ENCODE measurements around the gene NRXN3.

The NRXN3 gene

DNA sequence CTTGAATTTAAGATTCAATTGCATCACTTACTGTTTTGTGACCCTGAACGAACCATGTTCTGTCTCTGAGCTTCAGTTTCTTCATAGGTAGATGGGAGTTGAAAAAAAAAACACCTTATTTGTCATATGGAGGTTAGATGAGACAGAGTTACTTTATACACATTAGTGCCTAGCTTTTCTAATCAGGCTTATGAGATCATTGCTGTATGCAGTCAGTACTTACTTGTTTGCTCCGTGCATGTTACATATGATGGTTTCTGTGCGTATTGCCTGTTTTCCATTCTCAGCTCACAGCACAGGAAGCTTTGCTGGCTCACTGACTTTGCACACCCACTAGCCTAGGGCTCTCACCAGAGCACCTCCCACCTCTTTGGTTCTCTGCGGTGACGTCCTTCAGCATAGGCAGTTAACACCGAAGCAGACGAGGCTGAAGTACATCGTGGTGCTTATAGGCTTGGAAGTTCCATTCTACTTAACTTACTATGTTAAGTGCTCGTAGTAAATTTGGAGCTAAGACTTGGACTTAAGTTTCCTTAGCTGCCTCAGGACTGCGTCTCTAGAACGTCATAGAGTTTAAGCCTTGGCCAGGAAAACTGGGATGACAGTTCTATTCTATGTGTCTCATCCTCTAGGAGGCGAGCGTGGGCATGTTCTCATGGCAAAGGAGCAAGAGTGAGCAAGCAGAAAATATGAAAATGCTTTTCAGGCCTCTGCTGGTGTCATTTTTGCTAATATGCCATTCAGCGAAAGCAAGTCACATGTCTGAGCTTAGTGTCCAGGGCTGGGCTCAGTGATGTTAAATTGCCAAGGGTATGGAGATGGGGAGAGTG is 57.3 kb downstream of the NRXN3 start:
- Histone ChIP-seq H3K27me3 (ENCODE audit: control insufficient read depth, insufficient read depth, low read length) (no peaks in the 10 kb centered on the region), H3K4me1 (ENCODE audit: control insufficient read depth, insufficient read depth, low read length) (no peaks in the 10 kb centered on the region), H3K27ac (ENCODE audit: low read depth, low read length) (no peak overlapping the region), H3K9ac (ENCODE audit: low read length) (no peak overlapping the region), H3K36me3 (ENCODE audit: control insufficient read depth, insufficient read depth, low read length) (no peaks in the 10 kb centered on the region), H3K4me3 (ENCODE audit: low read length) (no peak overlapping the region)

DNA sequence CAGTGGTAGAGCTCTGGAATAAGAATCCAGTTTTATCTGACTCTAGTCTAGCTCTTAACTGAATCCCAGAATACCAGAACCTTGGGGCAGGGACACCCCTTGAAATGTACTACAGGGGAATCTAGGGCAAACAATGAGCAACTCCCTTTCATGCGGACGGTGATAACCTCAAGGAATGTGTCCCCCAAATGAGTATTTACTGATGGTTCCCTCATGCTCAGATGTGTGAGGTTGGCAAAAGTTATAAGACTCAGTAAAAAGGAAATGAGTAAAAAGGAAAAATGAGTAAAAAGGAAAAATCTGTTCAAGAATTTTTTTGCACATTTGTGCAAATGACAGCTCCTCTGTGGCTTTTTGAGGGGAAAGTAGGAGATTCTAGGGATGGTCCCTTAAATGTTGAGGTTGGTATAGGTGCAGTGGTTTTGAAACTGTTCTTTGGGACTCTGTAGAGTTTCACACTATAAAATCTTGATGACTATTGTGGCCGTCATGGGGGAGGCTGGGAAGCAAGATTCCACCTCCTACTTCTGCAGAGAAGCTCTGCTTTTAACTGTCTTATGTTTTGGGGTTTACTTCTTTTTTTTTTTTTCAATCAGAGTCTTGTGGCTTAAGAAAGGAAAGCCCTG is 58.6 kb downstream of the NRXN3 start:
- Histone ChIP-seq H3K9ac (ENCODE audit: low read length) (no peak overlapping the region), H3K27me3 (ENCODE audit: control insufficient read depth, insufficient read depth, low read length) (no peaks in the 10 kb centered on the region), H3K4me1 (ENCODE audit: control insufficient read depth, insufficient read depth, low read length) (no peaks in the 10 kb centered on the region), H3K36me3 (ENCODE audit: control insufficient read depth, insufficient read depth, low read length) (no peaks in the 10 kb centered on the region), H3K27ac (ENCODE audit: low read depth, low read length) (no peak overlapping the region), H3K4me3 (ENCODE audit: low read length) (no peak overlapping the region)

DNA sequence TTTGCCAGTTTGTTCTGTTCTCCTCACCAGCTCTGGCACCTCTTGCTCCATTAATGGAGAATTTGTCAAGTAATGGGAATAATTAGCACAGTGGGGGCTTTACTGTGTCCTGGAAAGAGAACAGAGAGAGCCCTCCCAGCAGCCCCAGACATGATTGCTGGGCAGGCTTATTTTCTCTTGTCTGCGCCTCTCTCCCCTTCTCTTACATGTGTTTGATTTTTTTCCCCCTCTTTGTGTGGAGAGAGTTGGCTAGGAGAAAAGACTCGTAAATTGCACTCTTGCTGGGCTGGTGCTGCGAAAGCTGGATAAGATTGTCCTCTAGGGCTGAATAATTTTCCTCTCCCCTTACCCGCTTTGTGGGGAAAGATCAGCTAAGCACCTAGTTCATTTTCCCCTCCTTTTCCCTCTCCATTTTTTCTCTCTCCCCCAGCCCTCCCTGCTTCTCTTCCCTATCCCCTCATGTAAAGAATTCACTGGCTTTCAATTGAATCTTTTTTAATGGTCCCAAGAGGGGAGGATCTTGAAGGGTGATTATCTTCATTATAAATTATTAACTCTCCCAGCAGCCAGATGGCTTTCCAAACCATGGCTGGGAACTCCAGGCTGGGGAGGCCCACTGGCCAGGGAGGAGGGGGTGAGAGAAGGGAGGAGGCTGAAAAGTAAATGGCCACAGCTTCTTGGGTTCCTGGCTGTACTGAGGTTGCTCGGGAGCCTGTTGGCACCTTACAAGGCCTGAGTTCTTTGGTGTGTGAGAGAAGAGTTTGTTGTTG is 62.2 kb downstream of the NRXN3 start:
- no peak overlapping the region for H3K9ac ChIP-seq (ENCODE audit: low read length)
- no peaks in the 10 kb centered on the region for H3K27me3 ChIP-seq (ENCODE audit: control insufficient read depth, insufficient read depth, low read length)
- no peak overlapping the region for H3K27ac ChIP-seq (ENCODE audit: low read depth, low read length)
- H3K4me3 ChIP-seq (ENCODE audit: low read length) = no peak overlapping the region
- H3K36me3 ChIP-seq (ENCODE audit: control insufficient read depth, insufficient read depth, low read length) = no peaks in the 10 kb centered on the region
- no peaks in the 10 kb centered on the region for H3K4me1 ChIP-seq (ENCODE audit: control insufficient read depth, insufficient read depth, low read length)

DNA sequence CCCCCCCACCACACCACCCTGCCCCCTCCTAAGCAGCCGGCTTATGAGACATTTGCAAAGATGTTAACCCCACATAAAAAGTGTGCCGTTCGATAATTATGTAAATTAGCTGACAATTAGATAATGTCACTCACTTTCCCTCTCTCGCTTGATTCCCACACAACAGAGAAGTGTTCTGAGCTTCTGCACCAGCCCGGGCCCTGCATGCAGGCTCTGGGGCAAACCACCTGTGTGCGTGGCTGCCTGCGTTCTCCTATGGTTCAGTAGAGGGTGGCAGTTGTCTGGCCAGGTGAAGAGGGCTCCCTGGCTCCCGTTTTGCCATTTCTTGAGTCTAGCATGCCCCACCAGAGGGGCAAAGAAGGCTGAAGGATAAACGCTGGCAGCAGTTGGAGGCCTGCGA is 68.0 kb downstream of the NRXN3 start:
- Histone ChIP-seq H3K4me1 (ENCODE audit: control insufficient read depth, insufficient read depth, low read length) (no peaks in the 10 kb centered on the region), H3K9ac (ENCODE audit: low read length) (no peak overlapping the region), H3K27ac (ENCODE audit: low read depth, low read length) (no peak overlapping the region), H3K4me3 (ENCODE audit: low read length) (no peak overlapping the region), H3K27me3 (ENCODE audit: control insufficient read depth, insufficient read depth, low read length) (no peaks in the 10 kb centered on the region), H3K36me3 (ENCODE audit: control insufficient read depth, insufficient read depth, low read length) (no peaks in the 10 kb centered on the region)

DNA sequence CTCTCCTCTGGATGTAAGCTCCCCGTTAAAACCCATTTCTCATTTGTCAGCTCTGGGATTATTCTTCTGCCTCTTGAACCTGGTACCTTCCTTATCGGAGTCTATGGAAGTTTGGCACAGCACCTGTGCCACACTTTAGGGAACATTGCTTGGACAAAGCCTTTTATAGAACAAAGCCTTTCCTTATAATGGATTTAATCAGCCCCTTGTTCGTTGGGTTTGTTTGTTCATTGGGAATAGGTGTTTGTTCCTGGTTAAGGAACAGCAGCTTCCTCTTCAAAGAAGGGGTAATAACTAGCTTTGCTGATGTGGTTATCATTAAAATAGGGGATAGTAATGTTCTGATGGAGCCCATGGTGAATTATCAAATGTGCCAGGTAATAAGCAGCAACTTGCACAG is 70.4 kb downstream of the NRXN3 start:
- Histone ChIP-seq H3K4me3 (ENCODE audit: low read length) (no peak overlapping the region), H3K4me1 (ENCODE audit: control insufficient read depth, insufficient read depth, low read length) (no peaks in the 10 kb centered on the region), H3K27ac (ENCODE audit: low read depth, low read length) (no peak overlapping the region), H3K9ac (ENCODE audit: low read length) (no peak overlapping the region), H3K36me3 (ENCODE audit: control insufficient read depth, insufficient read depth, low read length) (no peaks in the 10 kb centered on the region), H3K27me3 (ENCODE audit: control insufficient read depth, insufficient read depth, low read length) (no peaks in the 10 kb centered on the region)

DNA sequence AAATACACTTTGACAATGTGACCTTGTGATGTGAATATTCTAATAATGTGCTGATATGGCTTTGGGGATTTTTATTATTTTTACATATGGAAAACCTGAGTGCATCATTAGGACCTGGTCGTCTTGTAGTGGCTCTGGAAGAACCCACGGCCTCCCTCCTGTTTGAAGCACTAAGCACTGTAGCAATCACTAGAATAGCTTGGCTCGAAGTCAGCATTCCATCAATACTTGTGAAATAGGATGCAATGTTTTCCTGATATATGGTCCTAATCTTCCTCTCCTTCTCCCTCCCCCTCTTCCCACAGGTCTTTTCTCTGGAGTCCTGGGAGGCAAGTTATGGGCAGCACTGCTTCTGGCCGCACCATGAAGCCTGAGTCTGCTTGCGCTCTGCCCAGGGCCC is 71.9 kb downstream of the NRXN3 start:
- no peaks in the 10 kb centered on the region for H3K36me3 ChIP-seq (ENCODE audit: control insufficient read depth, insufficient read depth, low read length)
- H3K27ac ChIP-seq (ENCODE audit: low read depth, low read length) = no peak overlapping the region
- H3K27me3 ChIP-seq (ENCODE audit: control insufficient read depth, insufficient read depth, low read length) = no peaks in the 10 kb centered on the region
- no peaks in the 10 kb centered on the region for H3K4me1 ChIP-seq (ENCODE audit: control insufficient read depth, insufficient read depth, low read length)
- H3K9ac ChIP-seq (ENCODE audit: low read length) = no peak overlapping the region
- H3K4me3 ChIP-seq (ENCODE audit: low read length) = no peak overlapping the region

DNA sequence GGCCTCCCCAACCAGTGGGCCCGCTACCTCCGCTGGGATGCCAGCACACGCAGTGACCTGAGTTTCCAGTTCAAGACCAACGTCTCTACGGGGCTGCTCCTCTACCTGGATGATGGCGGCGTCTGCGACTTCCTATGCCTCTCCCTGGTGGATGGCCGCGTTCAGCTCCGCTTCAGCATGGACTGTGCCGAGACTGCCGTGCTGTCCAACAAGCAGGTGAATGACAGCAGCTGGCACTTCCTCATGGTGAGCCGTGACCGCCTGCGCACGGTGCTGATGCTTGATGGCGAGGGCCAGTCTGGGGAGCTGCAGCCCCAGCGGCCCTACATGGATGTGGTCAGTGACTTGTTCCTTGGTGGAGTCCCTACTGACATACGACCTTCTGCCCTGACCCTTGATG is 73.0 kb downstream of the NRXN3 start:
- no peaks in the 10 kb centered on the region for H3K27me3 ChIP-seq (ENCODE audit: control insufficient read depth, insufficient read depth, low read length)
- H3K4me1 ChIP-seq (ENCODE audit: control insufficient read depth, insufficient read depth, low read length) = no peaks in the 10 kb centered on the region

DNA sequence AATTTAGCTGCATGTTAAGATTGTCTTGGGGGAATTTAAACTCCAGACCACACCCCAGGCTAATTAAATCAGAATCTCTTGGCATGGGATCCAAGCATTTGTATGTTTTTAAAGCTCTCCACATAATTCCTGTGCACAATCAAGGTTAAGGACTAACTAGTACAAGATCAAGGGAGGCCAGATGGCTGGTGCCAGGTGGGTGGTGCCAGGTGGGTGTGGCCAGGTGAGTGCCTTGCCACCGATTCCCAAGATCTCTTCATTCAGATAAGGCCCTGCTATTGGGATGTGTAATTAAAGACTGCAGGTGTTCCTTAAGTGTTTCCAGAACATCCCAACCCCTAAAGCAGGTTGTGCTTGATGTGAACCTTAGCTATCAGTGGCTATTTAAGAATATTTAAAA is 75.1 kb downstream of the NRXN3 start:
- no peaks in the 10 kb centered on the region for H3K27me3 ChIP-seq (ENCODE audit: control insufficient read depth, insufficient read depth, low read length)
- H3K9ac ChIP-seq (ENCODE audit: low read length) = no peak overlapping the region
- H3K36me3 ChIP-seq (ENCODE audit: control insufficient read depth, insufficient read depth, low read length) = no peaks in the 10 kb centered on the region
- H3K4me1 ChIP-seq (ENCODE audit: control insufficient read depth, insufficient read depth, low read length) = no peaks in the 10 kb centered on the region
- no peak overlapping the region for H3K4me3 ChIP-seq (ENCODE audit: low read length)
- no peak overlapping the region for H3K27ac ChIP-seq (ENCODE audit: low read depth, low read length)

More for the DNA sequence above, 73.0 kb downstream of the NRXN3 start:
- H3K27ac ChIP-seq (ENCODE audit: low read depth, low read length) = no peak overlapping the region
- no peaks in the 10 kb centered on the region for H3K36me3 ChIP-seq (ENCODE audit: control insufficient read depth, insufficient read depth, low read length)
- H3K4me3 ChIP-seq (ENCODE audit: low read length) = no peak overlapping the region
- H3K9ac ChIP-seq (ENCODE audit: low read length) = no peak overlapping the region

DNA sequence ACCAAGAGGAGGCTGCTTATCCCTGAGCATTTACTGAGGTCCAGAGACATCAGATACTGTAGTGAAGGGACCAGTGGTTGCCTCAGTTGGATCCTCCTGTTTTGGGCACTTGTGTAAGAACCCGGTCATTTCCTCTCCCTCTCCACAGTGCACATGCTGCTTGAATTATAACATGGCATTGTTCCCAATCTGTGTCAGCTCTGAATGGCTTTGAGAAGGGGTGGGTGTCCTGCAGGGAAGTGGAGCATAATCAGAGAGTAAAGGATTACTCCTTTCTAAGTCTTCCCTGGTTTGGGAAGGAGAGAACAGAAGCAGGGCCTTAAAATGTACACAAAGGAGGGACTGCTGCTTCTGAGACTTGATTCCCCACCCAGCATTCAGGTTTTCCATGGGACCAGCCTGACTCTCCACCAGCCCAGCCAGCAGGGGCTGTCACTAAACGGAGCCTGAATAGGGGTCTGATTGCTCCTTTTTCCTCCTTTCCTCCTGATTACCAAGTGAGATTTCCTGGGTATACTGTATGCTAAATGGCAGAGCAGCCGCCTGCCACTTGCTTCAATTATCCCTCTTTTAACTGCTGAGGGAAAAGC is 78.4 kb downstream of the NRXN3 start:
- Histone ChIP-seq H3K27ac (ENCODE audit: low read depth, low read length) (no peak overlapping the region), H3K9ac (ENCODE audit: low read length) (no peak overlapping the region), H3K27me3 (ENCODE audit: control insufficient read depth, insufficient read depth, low read length) (no peaks in the 10 kb centered on the region), H3K4me3 (ENCODE audit: low read length) (no peak overlapping the region), H3K4me1 (ENCODE audit: control insufficient read depth, insufficient read depth, low read length) (no peaks in the 10 kb centered on the region), H3K36me3 (ENCODE audit: control insufficient read depth, insufficient read depth, low read length) (no peaks in the 10 kb centered on the region)

DNA sequence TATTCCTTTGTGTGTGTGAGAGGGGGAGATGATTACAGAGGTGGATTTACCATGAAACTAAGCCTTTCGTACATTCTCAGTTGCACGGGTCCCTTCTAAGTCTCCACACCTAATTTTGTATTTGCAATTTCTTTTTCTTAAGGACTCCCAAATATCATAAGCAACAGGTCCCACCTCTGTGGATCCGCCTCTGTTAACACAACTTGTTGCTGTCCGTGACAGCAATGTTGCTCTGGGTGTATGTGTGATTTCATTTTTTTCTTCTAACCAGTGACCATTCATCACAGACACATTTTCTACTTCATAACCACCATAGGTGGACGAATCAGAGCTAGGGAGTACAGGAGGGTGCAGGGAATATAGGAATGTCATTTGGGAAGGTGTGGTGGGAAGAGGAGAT is 81.1 kb downstream of the NRXN3 start:
- Histone ChIP-seq H3K9ac (ENCODE audit: low read length) (no peak overlapping the region), H3K27me3 (ENCODE audit: control insufficient read depth, insufficient read depth, low read length) (no peaks in the 10 kb centered on the region), H3K27ac (ENCODE audit: low read depth, low read length) (no peak overlapping the region), H3K36me3 (ENCODE audit: control insufficient read depth, insufficient read depth, low read length) (no peaks in the 10 kb centered on the region), H3K4me3 (ENCODE audit: low read length) (no peak overlapping the region), H3K4me1 (ENCODE audit: control insufficient read depth, insufficient read depth, low read length) (no peaks in the 10 kb centered on the region)

DNA sequence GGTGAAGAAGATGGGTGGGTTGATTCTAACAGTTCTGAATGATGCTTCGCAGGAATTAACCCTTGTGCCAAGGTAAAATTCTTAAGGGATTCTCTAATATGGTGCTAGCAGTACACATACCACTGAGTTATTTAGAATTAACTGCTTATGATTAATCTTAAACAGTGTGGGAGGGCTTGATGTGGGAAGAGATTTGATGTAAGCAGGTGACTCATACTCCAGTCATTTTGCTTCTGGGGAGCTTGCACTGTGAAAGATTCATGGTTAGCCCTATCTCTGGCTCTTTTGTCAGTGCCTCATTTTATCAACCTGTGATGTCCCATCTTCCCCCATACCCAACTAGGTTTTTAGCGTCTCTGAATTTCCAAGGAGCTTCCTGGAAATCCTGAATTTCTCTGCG is 83.8 kb downstream of the NRXN3 start:
- H3K27ac ChIP-seq (ENCODE audit: low read depth, low read length) = no peak overlapping the region
- no peaks in the 10 kb centered on the region for H3K4me1 ChIP-seq (ENCODE audit: control insufficient read depth, insufficient read depth, low read length)
- no peak overlapping the region for H3K4me3 ChIP-seq (ENCODE audit: low read length)
- H3K36me3 ChIP-seq (ENCODE audit: control insufficient read depth, insufficient read depth, low read length) = no peaks in the 10 kb centered on the region
- H3K9ac ChIP-seq (ENCODE audit: low read length) = no peak overlapping the region
- H3K27me3 ChIP-seq (ENCODE audit: control insufficient read depth, insufficient read depth, low read length) = no peaks in the 10 kb centered on the region

DNA sequence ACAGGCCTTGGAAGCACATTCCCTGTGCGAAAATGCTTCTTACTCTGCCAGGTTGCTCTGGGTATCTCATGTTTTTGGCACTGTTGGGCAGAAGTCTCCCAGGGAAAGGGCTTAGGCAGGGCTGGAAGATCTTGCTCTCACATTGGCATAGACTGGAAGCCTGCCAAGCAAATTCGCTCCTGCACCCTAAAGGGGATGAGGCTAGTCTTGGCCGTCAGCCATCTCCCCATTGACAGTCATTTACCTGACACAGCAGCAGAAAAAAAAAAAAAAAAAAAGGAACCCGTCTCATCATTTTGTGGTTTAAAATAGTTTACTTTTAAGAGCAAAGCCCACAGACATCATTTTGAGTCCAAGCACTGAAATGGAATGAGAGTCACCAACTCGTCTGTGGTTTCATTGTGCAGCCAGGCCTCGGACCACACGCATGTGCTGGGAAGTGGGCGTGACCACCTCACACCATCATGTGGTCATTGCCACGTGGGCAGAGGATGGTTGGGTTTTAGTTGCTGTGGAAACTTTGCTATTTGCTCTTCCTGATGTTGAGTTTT is 84.8 kb downstream of the NRXN3 start:
- Histone ChIP-seq H3K36me3 (ENCODE audit: control insufficient read depth, insufficient read depth, low read length) (no peaks in the 10 kb centered on the region), H3K9ac (ENCODE audit: low read length) (no peak overlapping the region), H3K4me1 (ENCODE audit: control insufficient read depth, insufficient read depth, low read length) (no peaks in the 10 kb centered on the region), H3K27ac (ENCODE audit: low read depth, low read length) (no peak overlapping the region), H3K27me3 (ENCODE audit: control insufficient read depth, insufficient read depth, low read length) (no peaks in the 10 kb centered on the region), H3K4me3 (ENCODE audit: low read length) (no peak overlapping the region)
